HG03108 (cell line): ENCODE results near the gene NIPBL.
"Not testable (repeated sequence)": the region's sequence is repeated elsewhere in the genome, so short reads cannot be mapped to it uniquely, and the experiment has no call there.

ENCODE experiments used
- ATAC-seq: cut with Tn5 transposase; IDR thresholded peaks from one replicate; pipeline ENCODE4 v1.9.1; 2021; ENCODE audit warnings: moderate library complexity; ENCODE audit not compliant: unreplicated experiment

Gene NIPBL

GRCh38 chr5:36900283-36900682, 23.7 kb downstream of the NIPBL start:
- ATAC-seq, result no peak

GRCh38 chr5:36901077-36901476, 24.5 kb downstream of the NIPBL start:
- ATAC-seq, result not testable (repeated sequence)

- no peak for ATAC-seq
Observed at GRCh38 chr5:36901856-36902255, 25.3 kb downstream of the NIPBL start.

- ATAC-seq, result no peak
Observed at GRCh38 chr5:36902353-36902752, 25.8 kb downstream of the NIPBL start.

GRCh38 chr5:36904677-36905076, 28.1 kb downstream of the NIPBL start:
- ATAC-seq, result no peak

- ATAC-seq, result no peak
Observed at GRCh38 chr5:36908544-36909260, 32.1 kb downstream of the NIPBL start.

GRCh38 chr5:36915653-36916052, 39.1 kb downstream of the NIPBL start:
- ATAC-seq, result no peak

- ATAC-seq, result not testable (repeated sequence)
Observed at GRCh38 chr5:36916614-36917013, 40.0 kb downstream of the NIPBL start.

GRCh38 chr5:36917358-36917757, 40.8 kb downstream of the NIPBL start:
- not testable (repeated sequence) for ATAC-seq

- ATAC-seq, result no peak
Observed at GRCh38 chr5:36919238-36919637, 42.7 kb downstream of the NIPBL start.

GRCh38 chr5:36919650-36920049, 43.1 kb downstream of the NIPBL start:
- ATAC-seq, result no peak

- no peak for ATAC-seq
Observed at GRCh38 chr5:36928947-36929346, 52.4 kb downstream of the NIPBL start.

- ATAC-seq, result no peak
Observed at GRCh38 chr5:36929438-36929837, 52.9 kb downstream of the NIPBL start.

GRCh38 chr5:36932056-36932455, 55.5 kb downstream of the NIPBL start:
- no peak for ATAC-seq

GRCh38 chr5:36932699-36933098, 56.1 kb downstream of the NIPBL start:
- ATAC-seq, result no peak

GRCh38 chr5:36934740-36935356, 58.3 kb downstream of the NIPBL start:
- ATAC-seq, result no peak

- ATAC-seq, result no peak
Observed at GRCh38 chr5:36935805-36936204, 59.2 kb downstream of the NIPBL start.

GRCh38 chr5:36936309-36936708, 59.7 kb downstream of the NIPBL start:
- ATAC-seq, result no peak

- ATAC-seq, result no peak
Observed at GRCh38 chr5:36938129-36938528, 61.6 kb downstream of the NIPBL start.

- no peak for ATAC-seq
Observed at GRCh38 chr5:36939969-36940858, 63.6 kb downstream of the NIPBL start.

- no peak for ATAC-seq
Observed at GRCh38 chr5:36943584-36943983, 67.0 kb downstream of the NIPBL start.

- no peak for ATAC-seq
Observed at GRCh38 chr5:36944024-36944423, 67.5 kb downstream of the NIPBL start.
